ENCODE results near the gene RAB4B.

DNA sequence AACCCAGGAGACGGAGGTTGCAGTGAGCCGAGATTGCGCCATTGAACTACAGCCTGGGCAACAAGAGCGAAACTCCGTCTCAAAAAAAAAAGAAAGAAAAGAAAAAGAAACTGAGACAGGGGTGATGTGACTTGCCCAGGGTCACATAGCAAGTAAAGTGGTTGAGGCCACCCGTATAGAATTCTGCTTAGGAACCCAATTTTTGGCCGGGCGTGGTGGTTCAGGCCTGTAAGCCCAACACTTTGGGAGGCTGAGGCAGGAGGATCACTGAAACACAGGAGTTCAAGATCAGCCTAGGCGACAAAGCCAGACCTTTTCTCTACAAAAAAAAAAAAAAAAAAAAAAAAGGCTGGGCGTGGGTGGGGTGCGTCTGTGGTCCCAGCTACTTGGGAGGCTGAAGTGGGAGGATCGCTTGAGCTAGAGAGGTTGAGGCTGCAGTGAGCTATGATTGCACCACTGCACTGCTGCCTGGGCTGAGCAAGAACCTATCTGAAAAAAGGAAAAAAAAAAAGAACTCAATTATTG is 25.7 kb upstream of the RAB4B start:
- TF ChIP-seq, protein P1, sequence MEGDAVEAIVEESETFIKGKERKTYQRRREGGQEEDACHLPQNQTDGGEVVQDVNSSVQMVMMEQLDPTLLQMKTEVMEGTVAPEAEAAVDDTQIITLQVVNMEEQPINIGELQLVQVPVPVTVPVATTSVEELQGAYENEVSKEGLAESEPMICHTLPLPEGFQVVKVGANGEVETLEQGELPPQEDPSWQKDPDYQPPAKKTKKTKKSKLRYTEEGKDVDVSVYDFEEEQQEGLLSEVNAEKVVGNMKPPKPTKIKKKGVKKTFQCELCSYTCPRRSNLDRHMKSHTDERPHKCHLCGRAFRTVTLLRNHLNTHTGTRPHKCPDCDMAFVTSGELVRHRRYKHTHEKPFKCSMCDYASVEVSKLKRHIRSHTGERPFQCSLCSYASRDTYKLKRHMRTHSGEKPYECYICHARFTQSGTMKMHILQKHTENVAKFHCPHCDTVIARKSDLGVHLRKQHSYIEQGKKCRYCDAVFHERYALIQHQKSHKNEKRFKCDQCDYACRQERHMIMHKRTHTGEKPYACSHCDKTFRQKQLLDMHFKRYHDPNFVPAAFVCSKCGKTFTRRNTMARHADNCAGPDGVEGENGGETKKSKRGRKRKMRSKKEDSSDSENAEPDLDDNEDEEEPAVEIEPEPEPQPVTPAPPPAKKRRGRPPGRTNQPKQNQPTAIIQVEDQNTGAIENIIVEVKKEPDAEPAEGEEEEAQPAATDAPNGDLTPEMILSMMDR (conservative IDR thresholded peaks at IDR 0.05 in 1 of 2, IDR thresholded peaks at IDR 0.05 in 1 of 2; ENCODE audit: low read depth in 1 of 2, low read length in 2 of 2): no peak
- TF ChIP-seq EZH2 (IDR thresholded peaks at IDR 0.05; ENCODE audit: low read length, missing control alignments): no peak
